Stomach (tissue), 9 donors: ENCODE results near the gene ADGRD1. TPM values are rescaled to one million over a fixed set of nuclear protein-coding genes. Genes with fewer than 3 reads are reported as not detected.

Source experiments
- DNase-seq, 2 donors: peaks; one replicate each; pipeline versions ENCODE4 v3.0.0 to v3.0.0-alpha.2; 2013 to 2019
- H3K27ac ChIP-seq, 5 donors: fragments of 200-600 bp in 4 of 5; sonication (generic) in 4 of 5; one replicate each; pipeline ENCODE4 v1.5.1; 2013 to 2019; ENCODE audit warnings: mild to moderate bottlenecking in 1 of 5, moderate library complexity in 1 of 5
- H3K27me3 ChIP-seq, 3 donors: fragments of 200-600 bp; sonication (generic); one replicate each; pipeline ENCODE4 v1.5.1; 2017 to 2019; ENCODE audit warnings: mixed run types in 1 of 3
- H3K36me3 ChIP-seq, 4 donors: fragments of 200-600 bp; sonication (generic); 1 replicate in 3 of 4; 2 replicates in 1 of 4; pipeline ENCODE4 v1.5.1; 2016 to 2019
- H3K4me1 ChIP-seq, 4 donors: fragments of 200-600 bp; sonication (generic); one replicate each; pipeline ENCODE4 v1.5.1; 2016 to 2019
- H3K4me3 ChIP-seq, 4 donors: fragments of 200-600 bp; sonication (generic) in 3 of 4; one replicate each; pipeline ENCODE4 v1.5.1; 2016 to 2019; ENCODE audit warnings: mild to moderate bottlenecking in 1 of 4
- H3K9me3 ChIP-seq, 4 donors: fragments of 200-600 bp; sonication (generic); one replicate each; pipeline ENCODE4 v1.5.1; 2016 to 2019
- CTCF ChIP-seq, 7 experiments: fragments of 450-650 bp in 4 of 7; fragments of 200-600 bp in 3 of 7; sonication (generic) in 3 of 7; IDR thresholded peaks; one replicate each; pipeline ENCODE4 v1.5.1; 2016 to 2019; ENCODE audit warnings: antibody characterized with exemption in 7 of 7, control low read depth in 2 of 7, mild to moderate bottlenecking in 1 of 7
- EP300 ChIP-seq: sonication (generic); formaldehyde crosslinking; IDR thresholded peaks from one replicate; pipeline ENCODE4 v1.6.1; 2017; ENCODE audit warnings: antibody characterized with exemption
- POLR2A ChIP-seq, 4 donors: fragments of 450-650 bp; IDR thresholded peaks; one replicate each; pipeline ENCODE4 v1.6.1; 2016; ENCODE audit warnings: antibody characterized with exemption in 4 of 4, control low read depth in 2 of 4, mild to moderate bottlenecking in 1 of 4, moderate library complexity in 1 of 4
- POLR2AphosphoS5 ChIP-seq, 3 donors: sonication (generic); formaldehyde crosslinking; IDR thresholded peaks; one replicate each; pipeline ENCODE4 v1.6.1; 2016; ENCODE audit warnings: antibody characterized with exemption in 3 of 3
- WGBS, 5 donors: extraction: QIAGEN DNeasy Blood & Tissue Kit in 3 of 5; methylation state at CpG; one replicate each; pipeline versions ENCODE4 v1.1.5 to v1.1.7; 2013 to 2018; 5-methylcytosine and 5-hydroxymethylcytosine counted together
- intact Hi-C: fragments of 100-400 bp; cut with DNase I; formaldehyde crosslinking; loops from one replicate; pipeline ENCODE4 v1.15.1; 2023; ENCODE audit warnings: low total_unique reads
- polyA plus RNA-seq, 3 donors: library from polyadenylated mRNA; stranded (reverse); fragments of 200-250 nt; gene quantifications; one replicate each; pipeline ENCODE4 v1.2.3, GENCODE V29; 2013
- total RNA-seq, 5 donors: library from RNA; depleted of rRNA; stranded (reverse); fragments of >200 nt; gene quantifications; one replicate each; pipeline versions ENCODE4 v1.1.0 to v1.2.3, GENCODE V29; 2014 to 2016
- donor health status: healthy with polysubstance abuse.
- donor health status: Bipolar disorder and iron deficiency.
- donor health status: healthy.

ADGRD1 gene
- total and polyA plus RNA-seq, 8 donors, result 3.7 to 43.8 (median 15.4) TPM

- no peak overlapping the region for H3K4me3 ChIP-seq
- H3K27me3 ChIP-seq, result no peaks in the 10 kb centered on the region
- intact Hi-C loops, result no loop called here
- TF ChIP-seq CTCF (IDR thresholded peaks at IDR 0.05) (no peak), EP300 (no peak), POLR2A (IDR thresholded peaks at IDR 0.05) (no peak), POLR2AphosphoS5 (IDR thresholded peaks at IDR 0.05) (no peak)
- H3K4me1 ChIP-seq, result peaks cover 0 to 5% (median 0%) of the 10 kb centered on the region in 4 donors
- 86 to 94% (median 90%) methylated on average over 7 to 11 of the region's 11 CpGs for WGBS, 5 donors
- no peak for DNase-seq
- no peaks in the 10 kb centered on the region for H3K36me3 ChIP-seq
- H3K27ac ChIP-seq, result no peak overlapping the region
- no peaks in the 10 kb centered on the region for H3K9me3 ChIP-seq
Measured at GRCh38 chr12:131093971-131094830, 140.5 kb downstream of the ADGRD1 start.

- Histone ChIP-seq H3K9me3 (no peaks in the 10 kb centered on the region), H3K36me3 (no peaks in the 10 kb centered on the region), H3K27me3 (no peaks in the 10 kb centered on the region), H3K27ac (no peak overlapping the region), H3K4me1 (peaks cover 0 to 5% (median 0%) of the 10 kb centered on the region in 4 donors), H3K4me3 (no peak overlapping the region)
- 84 to 89% (median 84%) methylated on average over 18 to 25 of the region's 25 CpGs for WGBS, 5 donors
- DNase-seq, result no peak
- no peak for TF ChIP-seq CTCF (IDR thresholded peaks at IDR 0.05)
- no peak for TF ChIP-seq POLR2AphosphoS5 (IDR thresholded peaks at IDR 0.05)
- intact Hi-C loops, result no loop called here
Measured at GRCh38 chr12:131094831-131095805, 141.4 kb downstream of the ADGRD1 start.

GRCh38 chr12:131095826-131096680 is 142.3 kb downstream of the ADGRD1 start:
- 76 to 82% (median 80%) methylated on average over 25 to 26 of the region's 26 CpGs for WGBS, 5 donors
- no peak for DNase-seq
- no peak overlapping the region for H3K27ac ChIP-seq
- peaks cover 0 to 5% (median 0%) of the 10 kb centered on the region in 4 donors for H3K4me1 ChIP-seq
- TF ChIP-seq EP300 (no peak), CTCF (IDR thresholded peaks at IDR 0.05) (no peak)
- H3K27me3 ChIP-seq, result no peaks in the 10 kb centered on the region
- intact Hi-C loops, result no loop called here
- H3K9me3 ChIP-seq, result no peaks in the 10 kb centered on the region
- H3K4me3 ChIP-seq, result no peak overlapping the region
- no peaks in the 10 kb centered on the region for H3K36me3 ChIP-seq
